ENCODE data around the gene TTC8. TPM values are rescaled to one million over a fixed set of nuclear protein-coding genes. Genes with fewer than 3 reads are reported as not detected.

The TTC8 gene
- total RNA-seq, 1 donor from 2014 or later = 8.9 TPM

- H3K36me3 ChIP-seq = no peaks in the 10 kb centered on the region
- DNase-seq = no peak
- no peak overlapping the region for H3K27ac ChIP-seq (replicated peaks)
- intact Hi-C loops (cut with micrococcal nuclease) = no loop called here
- no peak overlapping the region for H3K4me3 ChIP-seq
- peaks cover 17% of the 10 kb centered on the region for H3K27me3 ChIP-seq (ENCODE audit: low read depth)
- H3K4me1 ChIP-seq = peaks cover 4% of the 10 kb centered on the region
- no peak for TF ChIP-seq CTCF (IDR thresholded peaks at IDR 0.05; ENCODE audit: borderline replicate concordance)
- H3K9me3 ChIP-seq (replicated peaks) = no peaks in the 10 kb centered on the region
Measured at GRCh38 chr14:88798156-88798555, 26.3 kb upstream of the TTC8 start.

GRCh38 chr14:88799522-88799921, 24.9 kb upstream of the TTC8 start:
- intact Hi-C loops (cut with micrococcal nuclease) = no loop called here
- DNase-seq = no peak
- no peaks in the 10 kb centered on the region for H3K4me1 ChIP-seq
- no peak overlapping the region for H3K27ac ChIP-seq (replicated peaks)
- TF ChIP-seq CTCF (IDR thresholded peaks at IDR 0.05; ENCODE audit: borderline replicate concordance) = no peak
- no peak overlapping the region for H3K4me3 ChIP-seq
- no peaks in the 10 kb centered on the region for H3K36me3 ChIP-seq
- peaks cover 28% of the 10 kb centered on the region for H3K27me3 ChIP-seq (ENCODE audit: low read depth)
- H3K9me3 ChIP-seq (replicated peaks) = no peaks in the 10 kb centered on the region

GRCh38 chr14:88802596-88802995, 21.9 kb upstream of the TTC8 start:
- H3K27me3 ChIP-seq (ENCODE audit: low read depth) = peaks cover 34% of the 10 kb centered on the region
- H3K4me1 ChIP-seq = no peaks in the 10 kb centered on the region
- H3K4me3 ChIP-seq = no peak overlapping the region
- intact Hi-C loops (cut with micrococcal nuclease) = no loop called here
- H3K9me3 ChIP-seq (replicated peaks) = peaks cover under 1% of the 10 kb centered on the region
- H3K36me3 ChIP-seq = no peaks in the 10 kb centered on the region
- TF ChIP-seq CTCF (IDR thresholded peaks at IDR 0.05; ENCODE audit: borderline replicate concordance) = no peak
- no peak overlapping the region for H3K27ac ChIP-seq (replicated peaks)
- DNase-seq = no peak

- no peaks in the 10 kb centered on the region for H3K36me3 ChIP-seq
- H3K27me3 ChIP-seq (ENCODE audit: low read depth) = peaks cover 34% of the 10 kb centered on the region
- H3K4me1 ChIP-seq = no peaks in the 10 kb centered on the region
- no peak for DNase-seq
- no peak overlapping the region for H3K4me3 ChIP-seq
- H3K9me3 ChIP-seq (replicated peaks) = peaks cover 15% of the 10 kb centered on the region
- intact Hi-C loops (cut with micrococcal nuclease) = no loop called here
- no peak for TF ChIP-seq CTCF (IDR thresholded peaks at IDR 0.05; ENCODE audit: borderline replicate concordance)
- no peak overlapping the region for H3K27ac ChIP-seq (replicated peaks)
Measured at GRCh38 chr14:88804035-88804434, 20.4 kb upstream of the TTC8 start.

GRCh38 chr14:88804477-88804876, 20.0 kb upstream of the TTC8 start:
- no peak overlapping the region for H3K4me3 ChIP-seq

More at GRCh38 chr14:88804477-88804876, 20.0 kb upstream of the TTC8 start:
- no peak for DNase-seq
- no peaks in the 10 kb centered on the region for H3K36me3 ChIP-seq
- H3K27me3 ChIP-seq (ENCODE audit: low read depth) = peaks cover 34% of the 10 kb centered on the region
- TF ChIP-seq CTCF (IDR thresholded peaks at IDR 0.05; ENCODE audit: borderline replicate concordance) = no peak
- intact Hi-C loops (cut with micrococcal nuclease) = no loop called here
- peaks cover 18% of the 10 kb centered on the region for H3K9me3 ChIP-seq (replicated peaks)
- H3K27ac ChIP-seq (replicated peaks) = no peak overlapping the region
- no peaks in the 10 kb centered on the region for H3K4me1 ChIP-seq

Measured in left ventricle myocardium inferior (tissue), 1 donor.